Hepatic stellate cell (primary cell): ENCODE data around the gene ZBTB1.
"Not testable (repeated sequence)": the region's sequence is repeated elsewhere in the genome, so short reads cannot be mapped to it uniquely, and the experiment has no call there.

Experiments used
- DNase-seq: peaks from one replicate; pipeline ENCODE4 v3.0.0; 2011; ENCODE audit warnings: low spot score

The ZBTB1 gene

GRCh38 chr14:64531567-64531966, 27.0 kb downstream of the ZBTB1 start:
- no peak for DNase-seq

DNA sequence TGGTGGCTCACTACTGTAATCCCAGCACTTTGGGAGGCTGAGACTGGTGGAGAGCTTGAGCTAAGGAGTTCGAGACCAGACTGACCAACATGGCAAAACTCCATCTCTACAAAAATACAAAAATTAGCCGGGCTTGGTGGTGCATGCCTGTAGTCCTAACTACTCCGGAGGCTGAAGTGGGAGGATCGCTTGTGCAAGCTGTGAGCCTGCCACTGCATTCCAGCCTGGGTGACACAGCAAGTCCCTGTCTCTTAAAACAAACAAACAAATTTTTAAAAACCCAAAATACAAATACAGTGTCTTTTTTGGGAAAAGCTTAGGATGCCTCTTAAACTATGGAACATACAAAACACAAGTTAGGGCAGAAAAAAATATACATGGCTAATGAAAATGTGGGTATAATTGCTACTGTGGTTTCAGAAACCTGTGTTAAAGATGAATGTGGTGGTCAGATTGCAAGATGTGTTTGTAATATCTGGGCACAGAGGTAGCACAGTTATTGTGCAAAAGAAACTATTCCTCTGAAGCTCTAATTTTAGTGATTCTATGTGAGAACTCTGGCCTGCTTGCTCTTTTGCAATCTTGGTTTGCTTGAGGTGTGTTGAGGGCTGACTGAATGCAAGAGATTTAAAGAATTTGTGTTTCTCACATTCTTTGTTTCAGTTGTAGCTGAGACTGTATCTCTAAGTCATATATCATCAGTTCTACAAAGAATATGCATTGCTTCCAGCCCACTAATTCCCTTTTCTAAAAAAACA, 32.1 kb downstream of the ZBTB1 start:
- no peak for DNase-seq

DNA sequence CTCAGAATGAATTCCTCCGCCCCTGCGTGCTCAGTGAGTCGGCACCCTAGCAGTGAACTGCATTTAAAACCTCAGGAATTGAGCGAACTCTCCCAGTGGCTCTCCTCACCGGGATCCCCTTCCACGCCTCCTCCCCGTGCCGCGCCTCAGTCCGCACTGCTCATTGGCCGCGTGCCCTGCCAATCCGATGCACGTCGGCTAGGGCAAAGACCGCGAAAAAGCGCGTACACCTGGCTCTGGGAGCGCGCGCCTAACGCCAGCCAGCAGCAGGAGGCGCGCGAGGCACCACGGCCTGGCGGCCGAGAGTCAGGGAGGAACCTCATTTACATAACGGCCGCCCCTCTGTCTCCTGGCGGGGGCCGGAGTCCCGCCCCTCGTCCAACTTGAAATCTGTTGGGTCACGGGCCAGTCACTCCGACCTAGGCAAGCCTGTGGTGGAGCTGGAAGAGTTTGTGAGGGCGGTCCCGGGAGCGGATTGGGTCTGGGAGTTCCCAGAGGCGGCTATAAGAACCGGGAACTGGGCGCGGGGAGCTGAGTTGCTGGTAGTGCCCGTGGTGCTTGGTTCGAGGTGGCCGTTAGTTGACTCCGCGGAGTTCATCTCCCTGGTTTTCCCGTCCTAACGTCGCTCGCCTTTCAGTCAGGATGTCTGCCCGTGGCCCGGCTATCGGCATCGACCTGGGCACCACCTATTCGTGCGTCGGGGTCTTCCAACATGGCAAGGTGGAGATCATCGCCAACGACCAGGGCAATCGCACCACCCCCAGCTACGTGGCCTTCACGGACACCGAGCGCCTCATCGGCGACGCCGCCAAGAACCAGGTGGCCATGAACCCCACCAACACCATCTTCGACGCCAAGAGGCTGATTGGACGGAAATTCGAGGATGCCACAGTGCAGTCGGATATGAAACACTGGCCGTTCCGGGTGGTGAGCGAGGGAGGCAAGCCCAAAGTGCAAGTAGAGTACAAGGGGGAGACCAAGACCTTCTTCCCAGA, 35.9 kb downstream of the ZBTB1 start, which contains the start of gene HSPA2:
Gene HSPA2, plus strand, starts transcription at position 534 of the 995 bp plus-strand sequence. Its CDS starts 109 bp downstream, at position 643.
- DNase-seq, result peak; percentile 99

DNA sequence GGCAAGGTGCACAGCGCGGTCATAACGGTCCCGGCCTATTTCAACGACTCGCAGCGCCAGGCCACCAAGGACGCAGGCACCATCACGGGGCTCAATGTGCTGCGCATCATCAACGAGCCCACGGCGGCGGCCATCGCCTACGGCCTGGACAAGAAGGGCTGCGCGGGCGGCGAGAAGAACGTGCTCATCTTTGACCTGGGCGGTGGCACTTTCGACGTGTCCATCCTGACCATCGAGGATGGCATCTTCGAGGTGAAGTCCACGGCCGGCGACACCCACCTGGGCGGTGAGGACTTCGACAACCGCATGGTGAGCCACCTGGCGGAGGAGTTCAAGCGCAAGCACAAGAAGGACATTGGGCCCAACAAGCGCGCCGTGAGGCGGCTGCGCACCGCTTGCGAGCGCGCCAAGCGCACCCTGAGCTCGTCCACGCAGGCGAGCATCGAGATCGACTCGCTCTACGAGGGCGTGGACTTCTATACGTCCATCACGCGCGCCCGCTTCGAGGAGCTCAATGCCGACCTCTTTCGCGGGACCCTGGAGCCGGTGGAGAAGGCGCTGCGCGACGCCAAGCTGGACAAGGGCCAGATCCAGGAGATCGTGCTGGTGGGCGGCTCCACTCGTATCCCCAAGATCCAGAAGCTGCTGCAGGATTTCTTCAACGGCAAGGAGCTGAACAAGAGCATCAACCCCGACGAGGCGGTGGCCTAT, 36.8 kb downstream of the ZBTB1 start:
- no peak for DNase-seq

DNA sequence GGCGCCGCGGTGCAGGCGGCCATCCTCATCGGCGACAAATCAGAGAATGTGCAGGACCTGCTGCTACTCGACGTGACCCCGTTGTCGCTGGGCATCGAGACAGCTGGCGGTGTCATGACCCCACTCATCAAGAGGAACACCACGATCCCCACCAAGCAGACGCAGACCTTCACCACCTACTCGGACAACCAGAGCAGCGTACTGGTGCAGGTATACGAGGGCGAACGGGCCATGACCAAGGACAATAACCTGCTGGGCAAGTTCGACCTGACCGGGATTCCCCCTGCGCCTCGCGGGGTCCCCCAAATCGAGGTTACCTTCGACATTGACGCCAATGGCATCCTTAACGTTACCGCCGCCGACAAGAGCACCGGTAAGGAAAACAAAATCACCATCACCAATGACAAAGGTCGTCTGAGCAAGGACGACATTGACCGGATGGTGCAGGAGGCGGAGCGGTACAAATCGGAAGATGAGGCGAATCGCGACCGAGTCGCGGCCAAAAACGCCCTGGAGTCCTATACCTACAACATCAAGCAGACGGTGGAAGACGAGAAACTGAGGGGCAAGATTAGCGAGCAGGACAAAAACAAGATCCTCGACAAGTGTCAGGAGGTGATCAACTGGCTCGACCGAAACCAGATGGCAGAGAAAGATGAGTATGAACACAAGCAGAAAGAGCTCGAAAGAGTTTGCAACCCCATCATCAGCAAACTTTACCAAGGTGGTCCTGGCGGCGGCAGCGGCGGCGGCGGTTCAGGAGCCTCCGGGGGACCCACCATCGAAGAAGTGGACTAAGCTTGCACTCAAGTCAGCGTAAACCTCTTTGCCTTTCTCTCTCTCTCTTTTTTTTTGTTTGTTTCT, 37.6 kb downstream of the ZBTB1 start:
- DNase-seq, result no peak

GRCh38 chr14:64542836-64543201, 38.2 kb downstream of the ZBTB1 start:
- no peak for DNase-seq

DNA sequence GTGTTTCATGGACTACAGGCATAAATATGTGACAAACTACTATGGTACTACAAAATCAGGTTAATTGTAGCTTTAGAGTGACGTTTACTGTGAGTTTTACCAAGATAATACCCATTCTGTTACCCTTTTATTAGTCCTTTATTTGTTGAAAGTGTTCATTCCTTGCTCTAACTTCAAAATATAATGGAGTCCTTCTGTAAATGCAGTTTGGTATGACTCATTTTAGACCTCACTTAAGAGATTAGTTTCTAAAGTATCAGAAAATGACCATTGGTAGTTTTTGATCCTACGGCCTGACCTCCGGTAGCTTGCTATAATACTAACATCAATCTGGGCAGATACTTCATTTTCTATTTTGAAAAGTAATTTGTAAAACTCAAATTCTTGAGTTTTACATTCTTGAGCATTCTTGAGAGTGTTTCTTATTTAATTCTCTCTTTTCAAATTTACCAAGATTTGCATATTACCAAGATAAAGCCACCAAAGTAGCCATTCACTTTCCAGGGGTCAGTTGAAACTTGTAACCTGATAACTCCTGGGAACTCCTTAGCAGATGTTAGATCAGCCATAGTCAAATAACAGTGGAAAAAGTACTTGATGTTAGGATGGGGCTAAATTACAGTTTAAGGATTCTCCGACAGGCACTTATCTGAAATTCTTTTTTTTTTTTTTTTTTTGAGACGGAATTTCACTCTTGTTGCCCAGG, 40.2 kb downstream of the ZBTB1 start:
- no peak for DNase-seq

GRCh38 chr14:64549016-64549415, 44.4 kb downstream of the ZBTB1 start:
- no peak for DNase-seq

DNA sequence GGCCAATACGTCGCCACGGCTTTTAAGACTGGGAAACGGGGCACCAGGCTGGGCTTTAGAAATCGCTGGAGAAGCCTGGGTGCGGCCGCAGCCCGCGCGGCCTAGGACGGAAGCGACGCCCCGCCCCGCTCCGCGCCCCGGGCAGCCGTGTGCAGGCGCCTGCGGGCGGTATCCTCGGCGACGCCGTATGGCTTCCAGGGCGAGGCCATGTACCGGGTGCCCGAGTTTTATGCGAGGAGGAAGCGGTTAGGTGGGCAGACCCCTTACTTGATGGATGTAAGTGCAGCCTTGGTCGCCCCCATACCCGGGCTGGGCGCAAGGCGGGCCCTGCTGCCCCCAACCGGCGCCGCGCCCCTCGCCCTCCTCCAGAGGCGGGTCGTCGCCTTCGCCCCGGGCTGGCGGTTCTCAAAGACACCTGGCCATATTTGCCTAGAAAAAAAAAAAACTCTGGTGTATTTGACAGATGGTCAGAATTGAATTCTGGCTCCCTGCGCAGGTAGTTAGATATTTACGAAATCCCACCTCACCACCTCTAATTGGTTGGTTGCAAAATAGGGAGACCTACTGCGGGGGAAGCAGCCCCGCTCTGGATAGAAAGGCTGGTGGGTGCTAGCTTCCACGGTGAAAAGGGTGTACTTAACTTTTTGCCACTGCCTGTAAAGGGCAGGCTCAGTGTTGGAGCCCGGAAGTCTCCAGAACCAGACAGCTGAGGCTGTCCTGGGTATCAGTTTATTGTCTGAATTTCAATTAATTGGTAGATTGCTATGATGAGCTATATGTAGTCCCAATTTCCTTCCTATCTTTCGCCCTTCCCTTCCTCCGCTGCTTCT, 45.4 kb downstream of the ZBTB1 start, which contains the start of gene PPP1R36:
Gene PPP1R36, plus strand, starts transcription at position 171 of the 830 bp plus-strand sequence. Its CDS starts 37 bp downstream, at position 208.
- DNase-seq, result no peak

GRCh38 chr14:64550621-64551333, 46.2 kb downstream of the ZBTB1 start:
- DNase-seq, result no peak

DNA sequence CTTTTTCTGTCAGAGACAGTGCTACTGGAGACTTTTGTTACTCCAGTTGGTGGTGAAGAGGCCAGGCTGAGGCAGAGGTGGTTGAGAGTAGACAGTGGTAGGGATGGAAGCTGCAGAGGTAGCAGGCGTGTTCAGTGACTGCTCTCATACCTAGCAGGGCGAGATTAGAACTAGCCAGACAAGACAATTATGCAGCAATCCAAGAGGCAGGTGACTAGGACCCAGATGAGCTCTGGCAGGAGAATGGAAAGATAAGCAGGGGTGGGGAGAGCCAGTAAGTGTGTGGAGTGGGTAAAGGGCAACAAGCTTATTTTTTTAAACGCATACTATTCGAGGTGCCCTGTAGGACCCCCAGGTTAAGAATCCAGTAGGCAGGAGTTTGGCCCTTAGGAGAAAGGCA, 50.0 kb downstream of the ZBTB1 start:
- no peak for DNase-seq

DNA sequence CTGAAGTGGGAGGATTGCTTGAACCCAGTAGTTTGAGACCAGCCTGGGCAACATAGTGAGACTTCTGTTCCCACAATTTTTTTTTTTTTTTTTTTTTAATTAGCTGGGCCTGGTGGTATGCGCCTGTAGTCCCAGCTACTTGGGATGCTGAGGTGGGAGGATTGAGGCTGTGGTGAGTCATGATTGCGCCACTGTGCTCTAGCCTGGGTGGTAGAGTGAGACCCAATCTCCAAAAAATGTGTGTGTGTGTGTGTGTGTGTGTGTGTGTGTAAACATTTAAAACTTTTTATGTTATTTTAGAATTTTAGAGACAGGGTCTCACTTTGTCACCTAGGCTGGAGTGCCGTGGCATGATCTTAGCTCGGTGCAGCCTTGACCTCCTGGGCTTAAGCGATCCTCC, 52.0 kb downstream of the ZBTB1 start:
- DNase-seq, result no peak

- not testable (repeated sequence) for DNase-seq
Observed at GRCh38 chr14:64558216-64558615, 53.6 kb downstream of the ZBTB1 start.

DNA sequence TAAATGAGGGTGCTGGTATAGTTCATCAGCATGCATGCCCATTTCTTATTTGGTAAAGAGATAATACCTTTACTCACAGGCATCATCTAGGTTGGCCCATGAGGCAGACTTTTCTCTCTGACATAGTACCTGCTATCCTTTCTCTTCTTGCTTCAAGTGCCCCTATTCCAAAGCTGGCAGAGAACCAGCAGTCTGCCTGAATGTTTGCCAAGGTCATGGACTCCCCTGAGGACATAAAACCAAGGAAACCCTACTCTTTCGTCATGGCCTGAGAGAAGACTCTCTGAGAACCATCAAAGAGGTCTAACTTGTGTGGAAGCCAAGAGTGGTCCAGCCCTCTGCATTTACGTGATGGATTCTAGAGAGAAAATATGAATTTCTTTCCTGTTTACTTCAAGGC, 57.1 kb downstream of the ZBTB1 start:
- DNase-seq, result no peak

DNA sequence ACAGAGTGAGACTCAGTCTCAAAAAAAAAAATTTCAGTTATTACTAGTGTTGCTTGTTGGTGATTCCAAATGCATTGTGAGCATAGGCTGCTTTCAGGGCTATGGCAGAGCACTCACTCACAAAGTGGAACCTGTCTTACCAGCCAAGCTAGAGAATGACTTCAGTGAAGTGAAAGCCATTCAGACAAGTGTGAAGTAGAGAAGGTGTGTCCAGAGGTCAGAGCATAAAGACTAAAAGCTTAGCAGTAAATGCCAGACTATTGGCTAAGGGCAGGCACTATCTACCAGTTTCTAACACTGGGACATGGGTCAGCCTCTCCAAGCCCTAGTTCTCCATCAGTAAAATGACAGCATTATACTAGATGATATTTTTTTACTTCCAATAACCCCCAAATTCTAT, 57.9 kb downstream of the ZBTB1 start:
- DNase-seq, result no peak

- no peak for DNase-seq
Observed at GRCh38 chr14:64563696-64564095, 59.1 kb downstream of the ZBTB1 start.

DNA sequence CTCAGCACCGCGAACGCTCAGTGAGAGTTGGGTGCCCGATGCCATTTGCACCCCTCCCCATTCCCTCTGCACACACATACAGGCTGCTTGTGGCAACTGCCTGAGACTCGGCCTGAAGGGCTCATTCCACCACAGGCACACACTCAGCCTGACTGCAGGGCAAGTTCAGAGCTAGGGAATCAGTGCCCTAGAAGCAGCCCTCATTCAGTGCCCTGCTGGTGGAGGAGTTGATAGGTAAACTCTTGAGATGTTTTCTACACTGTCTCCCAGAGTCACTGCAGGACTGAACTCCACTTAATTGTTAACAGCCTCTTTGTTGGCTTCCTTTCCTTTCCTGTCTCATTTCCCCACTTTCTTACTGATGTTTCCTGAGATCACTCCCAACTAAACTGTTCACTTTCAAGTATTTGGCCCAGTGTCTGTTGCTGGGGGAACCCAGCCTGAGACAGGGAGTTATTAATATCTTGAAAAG, 62.1 kb downstream of the ZBTB1 start:
- no peak for DNase-seq

GRCh38 chr14:64569138-64569631, 64.6 kb downstream of the ZBTB1 start:
- peak; percentile 59 for DNase-seq

DNA sequence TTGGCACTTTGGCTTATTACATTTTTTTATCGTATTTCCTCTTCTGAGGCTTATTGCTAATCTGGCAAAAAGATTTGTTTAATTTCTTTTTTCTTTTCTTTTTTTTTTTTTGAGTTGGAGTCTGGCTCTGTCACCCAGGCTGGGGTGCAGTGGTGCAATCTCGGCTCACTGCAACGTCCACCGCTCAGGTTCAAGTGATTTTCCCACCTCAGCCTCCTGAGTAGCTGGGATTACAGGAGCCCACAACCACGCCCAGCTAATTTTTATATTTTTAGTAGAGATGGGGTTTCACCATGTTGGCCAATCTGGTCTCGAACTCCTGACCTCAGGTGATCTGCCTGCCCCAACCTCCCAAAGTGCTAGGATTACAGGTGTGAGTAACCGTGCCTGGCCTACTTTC, 65.1 kb downstream of the ZBTB1 start:
- not testable (repeated sequence) for DNase-seq
